Stimulated activated CD4-positive, alpha-beta T cell treated with anti-CD3 and anti-CD28 coated beads, Interleukin-15, amount 100 ng/mL, for 48 hours (primary cell): ENCODE measurements around the gene DONSON.
A peak's percentile ranks its signal among the peaks of the same experiment; 100 is the strongest.

Experiments used
- DNase-seq, 2 donors: peaks; one replicate each; pipeline ENCODE4 v3.0.0-alpha.2; 2020; ENCODE audit warnings: low read depth in 2 of 2

The DONSON gene

GRCh38 chr21:33541756-33542639 lies 46.5 kb downstream of the DONSON start, which contains the start of gene GART:
TSS of gene GART (minus strand) at chr21:33542117. CDS start at chr21:33539315, 2,802 bp downstream.
- DNase-seq = peak; percentile 74 to 82

- no peak for DNase-seq
These were observed 47.3 kb downstream of the DONSON start for GRCh38 chr21:33541105-33541711.

DNA sequence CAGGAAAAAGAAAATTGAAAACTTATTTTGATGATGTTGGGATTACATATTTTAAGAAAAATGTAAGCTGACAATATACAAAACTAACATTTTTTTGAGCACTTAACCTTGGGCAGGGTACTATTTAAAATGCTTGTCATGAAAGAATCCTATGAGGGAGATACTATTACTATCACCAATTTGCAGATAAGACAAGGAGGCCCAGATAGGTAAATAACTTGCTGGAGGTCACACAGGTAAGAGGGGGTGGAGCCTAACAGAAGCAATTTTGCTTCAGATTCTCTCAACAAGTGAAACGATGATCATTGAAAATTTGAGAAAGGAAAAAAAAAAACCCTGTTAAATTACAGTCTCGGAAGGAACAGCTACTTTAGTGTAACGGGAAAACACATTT lies 47.8 kb downstream of the DONSON start:
- DNase-seq = no peak

GRCh38 chr21:33539616-33540015 lies 48.9 kb downstream of the DONSON start:
- DNase-seq = no peak

DNA sequence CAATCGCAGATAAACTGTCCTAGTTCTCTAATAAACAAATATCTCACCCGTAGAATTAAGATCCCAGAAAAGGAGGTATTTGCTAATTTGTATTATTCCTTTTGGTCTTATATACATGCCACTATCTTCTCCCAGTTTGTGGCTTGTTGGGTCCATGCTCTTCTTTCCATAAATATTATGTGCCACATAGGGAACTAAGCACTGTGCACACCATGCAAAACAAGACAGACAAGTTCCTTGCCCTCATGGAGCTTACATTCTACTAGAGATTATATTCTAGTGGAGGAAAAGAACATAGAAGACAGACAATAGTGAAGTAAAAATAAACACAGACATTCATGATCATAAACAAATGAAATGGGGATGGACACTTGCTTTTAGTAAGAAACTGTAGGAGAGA lies 51.3 kb downstream of the DONSON start:
- no peak for DNase-seq

- no peak for DNase-seq
These were observed 57.5 kb downstream of the DONSON start for GRCh38 chr21:33531007-33531406.
